Tibial artery (tissue), 4 donors: Measurements from ENCODE around the gene WNT7A.
"Not testable (repeated sequence)": the region's sequence is repeated elsewhere in the genome, so short reads cannot be mapped to it uniquely, and the experiment has no call there.

Experiments
- DNase-seq, 2 donors: peaks; one replicate each; pipeline ENCODE4 v3.0.0-alpha.2; 2019
- H3K27ac ChIP-seq, 2 donors: fragments of 200-600 bp; sonication (generic) in 1 of 2; 1 replicate in 1 of 2; 2 replicates in 1 of 2; pipeline ENCODE4 v1.5.1; 2018 to 2019; ENCODE audit warnings: mild to moderate bottlenecking in 1 of 2
- H3K27me3 ChIP-seq, 2 donors: fragments of 200-600 bp; sonication (generic) in 1 of 2; one replicate each; pipeline versions ENCODE4 v1.5.1 to v1.6.0; 2016 to 2019
- H3K36me3 ChIP-seq, 3 donors: fragments of 200-600 bp; sonication (generic) in 2 of 3; one replicate each; pipeline ENCODE4 v1.5.1; 2016 to 2019; ENCODE audit warnings: mild to moderate bottlenecking in 2 of 3
- H3K4me1 ChIP-seq, 4 donors: fragments of 200-600 bp; sonication (generic) in 2 of 4; 1 replicate in 3 of 4; 2 replicates in 1 of 4; pipeline ENCODE4 v1.5.1; 2016 to 2019
- H3K4me3 ChIP-seq, 2 donors: fragments of 200-600 bp; sonication (generic) in 1 of 2; 1 replicate in 1 of 2; 2 replicates in 1 of 2; pipeline ENCODE4 v1.5.1; 2018 to 2019; ENCODE audit warnings: mild to moderate bottlenecking in 2 of 2
- H3K9me3 ChIP-seq, 3 donors: fragments of 200-600 bp; sonication (generic) in 1 of 3; one replicate each; pipeline ENCODE4 v1.5.1; 2016 to 2019
- CTCF ChIP-seq, 2 experiments: fragments of 200-600 bp in 1 of 2; fragments of 450-650 bp in 1 of 2; IDR thresholded peaks; one replicate each; pipeline ENCODE4 v1.5.1; 2017 to 2019; ENCODE audit warnings: antibody characterized with exemption in 2 of 2, mild to moderate bottlenecking in 1 of 2, moderate library complexity in 1 of 2
- intact Hi-C: fragments of 100-400 bp; cut with DNase I; formaldehyde crosslinking; loops from one replicate; pipeline ENCODE4 v1.15.0; 2023; ENCODE audit warnings: low total_unique reads

Gene WNT7A

GRCh38 chr3:13879946-13880810, at the start of gene WNT7A:
Gene WNT7A, minus strand, starts transcription at chr3:13880071. Its CDS starts 255 bp downstream, at chr3:13879816.
- peaks cover 0 to 75% of the 10 kb centered on the region in 2 donors for H3K27me3 ChIP-seq

GRCh38 chr3:13928741-13929140, 48.9 kb upstream of the WNT7A start:
- H3K27ac ChIP-seq, H3K4me3 ChIP-seq, H3K4me1 ChIP-seq, DNase-seq, H3K36me3 ChIP-seq, intact Hi-C loops: not testable (repeated sequence)
- H3K9me3 ChIP-seq = peaks cover 0 to 44% (median 20%) of the 10 kb centered on the region in 3 donors
- H3K27me3 ChIP-seq = peaks cover 0 to 19% of the 10 kb centered on the region in 2 donors

More at GRCh38 chr3:13879946-13880810, at the start of gene WNT7A:
- Histone ChIP-seq H3K4me1 (peaks cover 0 to 32% (median 30%) of the 10 kb centered on the region in 4 donors), H3K9me3 (peaks cover 0 to 5% (median 0%) of the 10 kb centered on the region in 3 donors), H3K4me3 (peak within 1 kb of the TSS; percentile 19 to 43), H3K36me3 (no peaks in the 10 kb centered on the region), H3K27ac (no peak within 1 kb of the TSS)
- peak; percentile 16 to 24 for TF ChIP-seq CTCF (IDR thresholded peaks at IDR 0.05)
- intact Hi-C loops = no loop called here
- DNase-seq = peak; percentile 16 to 55

- Histone ChIP-seq H3K4me3 (no peak overlapping the region), H3K36me3 (peaks cover 0 to 4% (median 0%) of the 10 kb centered on the region in 3 donors), H3K27ac (no peak overlapping the region), H3K27me3 (peaks cover 0 to 8% of the 10 kb centered on the region in 2 donors), H3K9me3 (peaks cover 0 to 49% (median 16%) of the 10 kb centered on the region in 3 donors), H3K4me1 (no peaks in the 10 kb centered on the region)
- no peak for DNase-seq
- TF ChIP-seq CTCF (IDR thresholded peaks at IDR 0.05) = no peak
- intact Hi-C loops = no loop called here
Measured at GRCh38 chr3:13927295-13927694, 47.4 kb upstream of the WNT7A start.

GRCh38 chr3:13916375-13916774, 36.5 kb upstream of the WNT7A start:
- no peak for DNase-seq
- Histone ChIP-seq H3K27ac (no peak overlapping the region), H3K36me3 (peaks cover 0 to 4% (median 0%) of the 10 kb centered on the region in 3 donors), H3K9me3 (peaks cover 2 to 82% (median 46%) of the 10 kb centered on the region in 3 donors), H3K27me3 (no peaks in the 10 kb centered on the region), H3K4me1 (no peaks in the 10 kb centered on the region), H3K4me3 (no peak overlapping the region)
- no peak for TF ChIP-seq CTCF (IDR thresholded peaks at IDR 0.05)
- intact Hi-C loops = no loop called here

GRCh38 chr3:13902648-13903238, 22.9 kb upstream of the WNT7A start:
- no peak for TF ChIP-seq CTCF (IDR thresholded peaks at IDR 0.05)
- no peaks in the 10 kb centered on the region for H3K4me1 ChIP-seq
- peaks cover 3 to 71% (median 25%) of the 10 kb centered on the region in 3 donors for H3K9me3 ChIP-seq
- H3K4me3 ChIP-seq = no peak overlapping the region
- H3K27me3 ChIP-seq = no peaks in the 10 kb centered on the region
- no peak for DNase-seq
- peaks cover 0 to 43% (median 36%) of the 10 kb centered on the region in 3 donors for H3K36me3 ChIP-seq
- intact Hi-C loops = loop anchor here (10.0 kb wide), 1 partner anchor 202 kb away; no protein-coding TSS in a partner anchor
- no peak overlapping the region for H3K27ac ChIP-seq
